Measurements from ENCODE around the gene TRAF3IP1.

GRCh38 chr2:238359403-238359802 is 39.1 kb downstream of the TRAF3IP1 start:
- TF ChIP-seq CTCF (conservative IDR thresholded peaks at IDR 0.05 in 1 of 2, IDR thresholded peaks at IDR 0.05 in 1 of 2; ENCODE audit: low read depth in 1 of 2, low read length in 2 of 2) (no peak), EZH2 (IDR thresholded peaks at IDR 0.05; ENCODE audit: low read length, missing control alignments) (no peak)
